AG09319 (cell line): Measurements from ENCODE around the gene TYMS.

Experiments used
- DNase-seq: peaks from one replicate; pipeline ENCODE4 v3.0.0-alpha.2; 2010; ENCODE audit warnings: low read depth; ENCODE audit errors: extremely low read depth
- TF ChIP-seq, protein P1 (sequence below): IDR thresholded peaks from 2 replicates; pipeline ENCODE4 v1.5.1; 2011; ENCODE audit warnings: low read depth, mild to moderate bottlenecking, inconsistent platforms, low read length, moderate library complexity

The TYMS gene

DNA sequence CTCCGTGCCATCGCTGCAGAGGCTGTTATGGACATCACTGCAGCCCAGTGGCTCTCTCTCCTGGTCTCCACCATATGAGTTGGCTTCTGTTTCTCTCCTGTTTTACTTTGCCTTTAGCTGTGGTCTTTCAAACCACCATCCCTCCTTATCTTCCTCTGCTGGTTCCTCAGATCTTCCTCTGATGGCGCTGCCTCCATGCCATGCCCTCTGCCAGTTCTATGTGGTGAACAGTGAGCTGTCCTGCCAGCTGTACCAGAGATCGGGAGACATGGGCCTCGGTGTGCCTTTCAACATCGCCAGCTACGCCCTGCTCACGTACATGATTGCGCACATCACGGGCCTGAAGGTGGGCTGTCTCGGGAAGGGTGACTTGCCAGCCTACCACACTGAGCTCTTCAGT, 13.1 kb downstream of the TYMS start:
- TF ChIP-seq, protein P1, sequence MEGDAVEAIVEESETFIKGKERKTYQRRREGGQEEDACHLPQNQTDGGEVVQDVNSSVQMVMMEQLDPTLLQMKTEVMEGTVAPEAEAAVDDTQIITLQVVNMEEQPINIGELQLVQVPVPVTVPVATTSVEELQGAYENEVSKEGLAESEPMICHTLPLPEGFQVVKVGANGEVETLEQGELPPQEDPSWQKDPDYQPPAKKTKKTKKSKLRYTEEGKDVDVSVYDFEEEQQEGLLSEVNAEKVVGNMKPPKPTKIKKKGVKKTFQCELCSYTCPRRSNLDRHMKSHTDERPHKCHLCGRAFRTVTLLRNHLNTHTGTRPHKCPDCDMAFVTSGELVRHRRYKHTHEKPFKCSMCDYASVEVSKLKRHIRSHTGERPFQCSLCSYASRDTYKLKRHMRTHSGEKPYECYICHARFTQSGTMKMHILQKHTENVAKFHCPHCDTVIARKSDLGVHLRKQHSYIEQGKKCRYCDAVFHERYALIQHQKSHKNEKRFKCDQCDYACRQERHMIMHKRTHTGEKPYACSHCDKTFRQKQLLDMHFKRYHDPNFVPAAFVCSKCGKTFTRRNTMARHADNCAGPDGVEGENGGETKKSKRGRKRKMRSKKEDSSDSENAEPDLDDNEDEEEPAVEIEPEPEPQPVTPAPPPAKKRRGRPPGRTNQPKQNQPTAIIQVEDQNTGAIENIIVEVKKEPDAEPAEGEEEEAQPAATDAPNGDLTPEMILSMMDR, result no peak
- no peak for DNase-seq

DNA sequence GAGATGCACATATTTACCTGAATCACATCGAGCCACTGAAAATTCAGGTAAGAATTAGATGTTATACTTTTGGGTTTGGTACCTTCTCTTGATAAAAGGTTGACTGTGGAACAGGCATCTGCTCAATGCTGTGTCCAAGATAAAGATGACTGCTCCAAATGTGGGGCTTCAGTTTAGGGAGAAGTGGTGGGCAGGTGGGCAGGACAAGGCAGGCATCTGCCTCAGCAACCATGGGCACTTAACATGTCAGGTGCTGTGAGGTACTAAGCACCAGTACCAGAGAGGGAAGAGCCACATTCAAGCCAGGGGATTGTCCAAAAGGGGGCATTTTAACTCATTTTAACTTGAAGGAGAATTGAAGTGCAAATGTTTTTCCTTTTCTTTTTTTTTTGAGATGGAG, 14.0 kb downstream of the TYMS start:
- DNase-seq, result no peak
- TF ChIP-seq, protein P1, result no peak

GRCh38 chr18:673317-673716, 15.9 kb downstream of the TYMS start:
- DNase-seq, result no peak

DNA sequence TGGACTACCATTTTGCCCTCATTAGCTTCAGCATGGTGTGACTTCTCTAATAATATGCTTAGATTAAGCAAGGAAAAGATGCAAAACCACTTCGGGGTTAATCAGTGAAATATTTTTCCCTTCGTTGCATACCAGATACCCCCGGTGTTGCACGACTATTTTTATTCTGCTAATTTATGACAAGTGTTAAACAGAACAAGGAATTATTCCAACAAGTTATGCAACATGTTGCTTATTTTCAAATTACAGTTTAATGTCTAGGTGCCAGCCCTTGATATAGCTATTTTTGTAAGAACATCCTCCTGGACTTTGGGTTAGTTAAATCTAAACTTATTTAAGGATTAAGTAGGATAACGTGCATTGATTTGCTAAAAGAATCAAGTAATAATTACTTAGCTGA, 16.3 kb downstream of the TYMS start:
- no peak for DNase-seq
- TF ChIP-seq, protein P1, result no peak

More at GRCh38 chr18:673317-673716, 15.9 kb downstream of the TYMS start:
- TF ChIP-seq, protein P1, result no peak

GRCh38 chr18:675307-675706, 17.9 kb downstream of the TYMS start:
- DNase-seq, result no peak
- TF ChIP-seq, protein P1, result no peak

- TF ChIP-seq, protein P1, result no peak
- no peak for DNase-seq
Observed at GRCh38 chr18:676069-676468, 18.6 kb downstream of the TYMS start.

GRCh38 chr18:676736-677135, 19.3 kb downstream of the TYMS start:
- TF ChIP-seq, protein P1, result no peak

More at GRCh38 chr18:676736-677135, 19.3 kb downstream of the TYMS start:
- DNase-seq, result no peak
